Adrenal gland (tissue), 5 donors: ENCODE results near the gene NFATC1.

ENCODE experiments used
- CTCF ChIP-seq, 6 experiments: fragments of 450-650 bp in 4 of 6; fragments of 200-600 bp in 2 of 6; sonication (generic) in 1 of 6; IDR thresholded peaks; 1 replicate in 5 of 6; 2 replicates in 1 of 6; pipeline versions ENCODE4 v1.5.1 to v1.8.0; 2016 to 2021; ENCODE audit warnings: antibody characterized with exemption in 6 of 6, mild to moderate bottlenecking in 2 of 6, moderate library complexity in 1 of 6
- POLR2A ChIP-seq, 2 donors: fragments of 450-650 bp; IDR thresholded peaks; one replicate each; pipeline ENCODE4 v1.6.1; 2017; ENCODE audit warnings: antibody characterized with exemption in 2 of 2, mild to moderate bottlenecking in 2 of 2, moderate library complexity in 1 of 2
- donor health status: DM: no; HTN: no; CAD: no.

GRCh38 chr18:79427368-79428225 lies 31.9 kb downstream of the NFATC1 start:
- TF ChIP-seq CTCF (IDR thresholded peaks at IDR 0.05) (no peak), POLR2A (IDR thresholded peaks at IDR 0.05) (no peak)
